IMR-90 (cell line): ENCODE measurements around the gene COPS2. TPM values are rescaled to one million over a fixed set of nuclear protein-coding genes. Genes with fewer than 3 reads are reported as not detected.

ENCODE experiments used
- ATAC-seq: fragments of 200-7000 bp; cut with Tn5 transposase; 2 replicates; pipeline ENCODE4 v1.9.1; 2020; ENCODE audit warnings: low read depth, mild to moderate bottlenecking, moderate library complexity
- BruUV-seq: library from RNA; stranded (reverse); fragments of 400-500 nt; replicated peaks from 2 replicates; lab custom pipeline; 2021; lab: Mats Ljungman, UMichigan
- CTCF ChIA-PET: fragments of 300-600 bp; formaldehyde crosslinking; extraction: SDS; loops from one replicate; lab custom pipeline; 2021; ENCODE audit warnings: antibody characterized with exemption; lab: Yijun Ruan, JAX
- POLR2A ChIA-PET: fragments of 300-600 bp; sonication (Branson Sonifier 250); formaldehyde crosslinking; loops from one replicate; lab custom pipeline; 2022; ENCODE audit warnings: antibody characterized with exemption; ENCODE audit not compliant: unreplicated experiment; lab: Charles Lee
- DNase-seq: peaks from one replicate; pipeline ENCODE4 v3.0.0; 2013
- H2AFZ ChIP-seq: replicated peaks from 2 replicates; pipeline ENCODE3; 2013; ENCODE audit warnings: low read length, mild to moderate bottlenecking; ENCODE audit not compliant: poor library complexity
- H2AK5ac ChIP-seq: 2 replicates; pipeline ENCODE4 v1.6.1; 2013; ENCODE audit warnings: low read depth, low read length, inconsistent platforms
- H2AK9ac ChIP-seq: replicated peaks from 2 replicates; pipeline ENCODE3; 2013; ENCODE audit warnings: mild to moderate bottlenecking, low read depth, low read length, moderate library complexity; ENCODE audit not compliant: poor library complexity
- H2BK120ac ChIP-seq: 2 replicates; pipeline ENCODE4 v1.6.1; 2013; ENCODE audit warnings: low read depth, low read length, inconsistent platforms
- H2BK15ac ChIP-seq: 3 replicates; pipeline ENCODE4 v1.6.1; 2013; ENCODE audit warnings: low read depth, low read length, inconsistent platforms
- H2BK20ac ChIP-seq: 2 replicates; pipeline ENCODE4 v1.6.1; 2013; ENCODE audit warnings: low read depth, mild to moderate bottlenecking, inconsistent platforms, low read length, moderate library complexity
- H2BK5ac ChIP-seq: 2 replicates; pipeline ENCODE4 v1.6.1; 2013; ENCODE audit warnings: mild to moderate bottlenecking, low read depth, low read length, inconsistent platforms; ENCODE audit not compliant: poor library complexity, severe bottlenecking
- H3K14ac ChIP-seq: replicated peaks from 2 replicates; pipeline ENCODE4 v1.6.1; 2013; ENCODE audit warnings: low read depth, low read length, inconsistent platforms
- H3K18ac ChIP-seq: 2 replicates; pipeline ENCODE4 v1.6.1; 2013; ENCODE audit warnings: low read depth, low read length, control low read depth
- H3K23ac ChIP-seq: 2 replicates; pipeline ENCODE4 v1.6.1; 2013; ENCODE audit warnings: low read depth, low read length, inconsistent platforms
- H3K27ac ChIP-seq: 2 replicates; pipeline ENCODE4 v1.5.1; 2013; ENCODE audit warnings: mild to moderate bottlenecking, control low read depth, low read length; ENCODE audit not compliant: insufficient read depth
- H3K27me3 ChIP-seq: 2 replicates; pipeline ENCODE4 v1.6.1; 2013; ENCODE audit warnings: low read length; ENCODE audit not compliant: control insufficient read depth, insufficient read depth
- H3K36me3 ChIP-seq: 2 replicates; pipeline ENCODE4 v1.6.1; 2013; ENCODE audit warnings: low read length, mixed read lengths; ENCODE audit not compliant: control insufficient read depth, insufficient read depth
- H3K4ac ChIP-seq: 2 replicates; pipeline ENCODE4 v1.6.1; 2013; ENCODE audit warnings: low read depth, low read length, inconsistent platforms
- H3K4me1 ChIP-seq: 2 replicates; pipeline ENCODE4 v1.6.1; 2013; ENCODE audit warnings: low read length, mixed read lengths; ENCODE audit not compliant: control insufficient read depth, insufficient read depth
- H3K4me2 ChIP-seq: 2 replicates; pipeline ENCODE4 v1.6.1; 2013; ENCODE audit warnings: low read depth, mild to moderate bottlenecking, control low read depth, low read length, moderate library complexity
- H3K4me3 ChIP-seq: 2 replicates; pipeline ENCODE4 v1.5.1; 2013; ENCODE audit warnings: low read depth, mild to moderate bottlenecking, control low read depth, low read length, moderate library complexity; ENCODE audit not compliant: insufficient read depth
- H3K56ac ChIP-seq: 2 replicates; pipeline ENCODE4 v1.6.1; 2013; ENCODE audit warnings: low read length, inconsistent platforms; ENCODE audit not compliant: insufficient read depth; ENCODE audit errors: extremely low read depth
- H3K79me1 ChIP-seq, 2 experiments: 2 replicates each; pipeline ENCODE4 v1.6.1; 2013; ENCODE audit warnings: low read length in 2 of 2, inconsistent platforms in 1 of 2, low read depth in 1 of 2
- H3K9ac ChIP-seq: 2 replicates; pipeline ENCODE4 v1.6.1; 2013; ENCODE audit warnings: low read depth, low read length, control low read depth
- H3K9me1 ChIP-seq: 2 replicates; pipeline ENCODE4 v1.6.1; 2013; ENCODE audit warnings: low read length, inconsistent platforms; ENCODE audit not compliant: insufficient read depth
- H3K9me3 ChIP-seq: 2 replicates; pipeline ENCODE4 v1.6.1; 2013; ENCODE audit warnings: low read length; ENCODE audit not compliant: control insufficient read depth, insufficient read depth
- H4K20me1 ChIP-seq: 2 replicates; pipeline ENCODE4 v1.6.1; 2013; ENCODE audit warnings: low read length, inconsistent platforms; ENCODE audit not compliant: insufficient read depth
- H4K5ac ChIP-seq: 2 replicates; pipeline ENCODE4 v1.6.1; 2013; ENCODE audit warnings: mild to moderate bottlenecking, low read depth, low read length, control low read depth
- H4K8ac ChIP-seq, 2 experiments: 2 replicates each; pipeline ENCODE4 v1.6.1; 2013; ENCODE audit warnings: low read depth in 2 of 2, low read length in 2 of 2, control low read depth in 1 of 2, inconsistent platforms in 1 of 2
- H4K91ac ChIP-seq: 2 replicates; pipeline ENCODE4 v1.6.1; 2013; ENCODE audit warnings: low read depth, low read length, inconsistent platforms; ENCODE audit not compliant: insufficient read depth
- CEBPB ChIP-seq: IDR thresholded peaks from 2 replicates; pipeline ENCODE4 v1.6.1; 2012; ENCODE audit warnings: low read depth, low read length, improper control_type of control experiment
- CHD1 ChIP-seq: IDR thresholded peaks from 2 replicates; pipeline ENCODE4 v1.6.1; 2012; ENCODE audit warnings: low read depth, low read length, improper control_type of control experiment
- FOS ChIP-seq: fragments of 150-350 bp; IDR thresholded peaks from 2 replicates; pipeline ENCODE4 v1.6.1; 2016; ENCODE audit warnings: low read depth, low read length
- WGBS, 2 experiments: methylation state at CpG; one replicate each; pipeline versions ENCODE4 v1.1.5 to v1.1.7; 2013; ENCODE audit warnings: missing lambda C conversion rate in 2 of 2; ENCODE audit not compliant: insufficient read length in 1 of 2; ENCODE audit errors: extremely low coverage in 2 of 2; 5-methylcytosine and 5-hydroxymethylcytosine counted together
- dilution Hi-C: fragments of 300-500 bp; cut with HindIII; formaldehyde crosslinking; loops from one replicate; pipeline ENCODE4 v1.14.3; 2018; ENCODE audit warnings: low sequenced_read_pairs; ENCODE audit not compliant: unreplicated experiment
- in situ Hi-C: fragments of 300-500 bp; cut with MboI; formaldehyde crosslinking; loops from 3 replicates; pipeline ENCODE4 v1.14.3; 2019; ENCODE audit warnings: low sequenced_read_pairs, inconsistent platforms, mixed read lengths
- intact Hi-C: fragments of 100-400 bp; cut with micrococcal nuclease; formaldehyde crosslinking; loops from 2 replicates; pipeline ENCODE4 v1.10.0; 2022
- polyA plus RNA-seq, 3 experiments: library from polyadenylated mRNA; depleted of rRNA; stranded (reverse); fragments of >200 nt; gene quantifications; 2 replicates each; pipeline ENCODE4 v1.2.3, GENCODE V29; 2012; ENCODE audit warnings: low replicate concordance in 1 of 3
- total RNA-seq: library from RNA; depleted of rRNA; stranded (reverse); fragments of >200 nt; gene quantifications from 2 replicates; pipeline ENCODE4 v1.2.3, GENCODE V29; 2012
- TF ChIP-seq, protein P1 (sequence below): fragments of 150-350 bp; IDR thresholded peaks from 2 replicates; pipeline ENCODE4 v1.6.1; 2017; ENCODE audit warnings: mild to moderate bottlenecking, antibody characterized with exemption, low read length, low read depth

COPS2 gene
- total and polyA plus RNA-seq, 2 of the 4 experiments (the other 2 are of a cell fraction), result 54.6 to 75.6 TPM

DNA sequence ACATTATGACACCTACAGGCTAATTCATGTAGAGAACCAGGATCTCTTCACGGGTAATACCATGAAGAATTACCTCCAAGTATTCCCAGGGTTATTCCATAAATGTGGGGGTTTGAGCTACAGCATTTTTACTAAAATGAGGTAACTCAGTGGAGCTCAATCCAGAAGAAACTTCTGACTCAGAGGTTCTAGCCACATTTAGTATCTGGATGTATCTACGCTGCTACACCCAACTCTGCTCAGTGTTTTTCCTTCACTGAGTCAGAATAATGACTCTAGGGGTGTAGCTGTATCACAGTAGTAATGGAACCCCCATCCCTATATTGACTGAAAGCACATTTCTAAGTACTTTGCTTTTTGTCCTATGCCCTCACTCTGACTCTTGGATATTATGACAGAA, 52.4 kb downstream of the COPS2 start:
- intact Hi-C loops, result no loop called here
- no CpG with 5 or more reads among the region's 2 CpGs for WGBS, 2 experiments
- POLR2A ChIA-PET, result no interaction called here
- DNase-seq (peak; percentile 69), ATAC-seq (peak; percentile 61)
- no peak overlapping the region for H2AK5ac ChIP-seq
- H3K14ac ChIP-seq, result peak overlapping the region; percentile 31; the same call in 1 of the 2 replicates
- no peak overlapping the region for H3K18ac ChIP-seq
- H3K9me3 ChIP-seq, result no peaks in the 10 kb centered on the region
- peaks cover 10% of the 10 kb centered on the region for H3K36me3 ChIP-seq
- H3K23ac ChIP-seq, result no peak overlapping the region
- no peaks in the 10 kb centered on the region for H4K20me1 ChIP-seq
- no peak overlapping the region for H4K91ac ChIP-seq
- H3K4me3 ChIP-seq, result no peak overlapping the region
- no TSS peak for BruUV-seq
- H3K27me3 ChIP-seq, result no peaks in the 10 kb centered on the region
- peaks cover 4% of the 10 kb centered on the region; the same call in 1 of the 2 replicates for H3K9me1 ChIP-seq
- H3K27ac ChIP-seq, result no peak overlapping the region
- H3K79me1 ChIP-seq, result peaks cover 0 to 5% of the 10 kb centered on the region in 2 experiments; a peak in 2 of 4 replicates
- dilution Hi-C loops, result no loop called here
- in situ Hi-C loops, result no loop called here
- peak overlapping the region; percentile 60 for H2BK5ac ChIP-seq
- no peak overlapping the region for H2BK20ac ChIP-seq
- CTCF ChIA-PET, result no interaction called here
- no peak overlapping the region for H4K5ac ChIP-seq
- no peak overlapping the region for H3K9ac ChIP-seq
- no peak overlapping the region for H3K56ac ChIP-seq
- TF ChIP-seq, protein P1, sequence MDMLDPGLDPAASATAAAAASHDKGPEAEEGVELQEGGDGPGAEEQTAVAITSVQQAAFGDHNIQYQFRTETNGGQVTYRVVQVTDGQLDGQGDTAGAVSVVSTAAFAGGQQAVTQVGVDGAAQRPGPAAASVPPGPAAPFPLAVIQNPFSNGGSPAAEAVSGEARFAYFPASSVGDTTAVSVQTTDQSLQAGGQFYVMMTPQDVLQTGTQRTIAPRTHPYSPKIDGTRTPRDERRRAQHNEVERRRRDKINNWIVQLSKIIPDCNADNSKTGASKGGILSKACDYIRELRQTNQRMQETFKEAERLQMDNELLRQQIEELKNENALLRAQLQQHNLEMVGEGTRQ, result no peak
- TF ChIP-seq CHD1 (no peak), CEBPB (no peak), FOS (no peak)
- no peak overlapping the region for H3K4me2 ChIP-seq
- no peak overlapping the region for H2BK15ac ChIP-seq
- no peak overlapping the region for H2AK9ac ChIP-seq
- H4K8ac ChIP-seq, result no peak overlapping the region
- no peak overlapping the region for H3K4ac ChIP-seq
- H2AFZ ChIP-seq, result no peak overlapping the region
- H3K4me1 ChIP-seq, result no peaks in the 10 kb centered on the region
- no peak overlapping the region for H2BK120ac ChIP-seq
